ENCODE results near the gene WFDC13.
"Not testable (repeated sequence)": the region's sequence is repeated elsewhere in the genome, so short reads cannot be mapped to it uniquely, and the experiment has no call there.

Gene WFDC13, protein sequence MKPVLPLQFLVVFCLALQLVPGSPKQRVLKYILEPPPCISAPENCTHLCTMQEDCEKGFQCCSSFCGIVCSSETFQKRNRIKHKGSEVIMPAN

DNA sequence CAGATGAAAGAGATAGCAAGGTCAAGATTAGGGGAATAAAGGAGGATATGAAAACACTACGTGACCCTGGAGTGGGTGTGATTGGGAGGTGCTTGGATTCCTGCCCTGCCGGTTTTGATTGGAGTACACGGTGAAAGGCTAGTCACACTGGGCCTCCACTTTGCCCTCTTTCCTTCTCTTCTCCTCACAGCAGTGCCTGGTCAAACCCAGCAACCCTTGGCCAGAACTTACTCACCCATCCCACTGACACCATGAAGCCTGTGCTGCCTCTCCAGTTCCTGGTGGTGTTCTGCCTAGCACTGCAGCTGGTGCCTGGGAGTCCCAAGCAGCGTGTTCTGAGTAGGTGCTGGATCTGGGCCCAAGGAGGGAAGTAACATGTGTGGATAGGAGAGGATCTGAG is at the start of gene WFDC13:
TSS of gene WFDC13 (plus strand) at position 166 of the 400 bp plus-strand sequence. CDS start at position 252, 86 bp downstream.
- in situ Hi-C loops (cut with MboI; ENCODE audit: low sequenced_read_pairs), result no loop called here

DNA sequence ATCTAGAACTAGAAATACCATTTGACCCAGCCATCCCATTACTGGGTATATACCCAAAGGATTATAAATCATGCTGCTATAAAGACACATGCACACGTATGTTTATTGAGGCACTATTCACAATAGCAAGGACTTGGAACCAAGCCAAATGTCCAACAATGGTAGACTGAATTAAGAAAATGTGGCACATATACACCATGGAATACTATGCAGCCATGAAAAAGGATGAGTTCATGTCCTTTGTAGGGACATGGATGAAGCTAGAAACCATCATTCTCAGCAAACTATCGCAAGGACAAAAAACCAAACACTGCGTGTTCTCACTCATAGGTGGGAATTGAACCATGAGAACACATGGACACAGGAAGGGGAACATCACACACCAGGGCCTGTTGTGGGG is 44.8 kb upstream of the WFDC13 start:
- in situ Hi-C loops (cut with MboI; ENCODE audit: low sequenced_read_pairs), result not testable (repeated sequence)

DNA sequence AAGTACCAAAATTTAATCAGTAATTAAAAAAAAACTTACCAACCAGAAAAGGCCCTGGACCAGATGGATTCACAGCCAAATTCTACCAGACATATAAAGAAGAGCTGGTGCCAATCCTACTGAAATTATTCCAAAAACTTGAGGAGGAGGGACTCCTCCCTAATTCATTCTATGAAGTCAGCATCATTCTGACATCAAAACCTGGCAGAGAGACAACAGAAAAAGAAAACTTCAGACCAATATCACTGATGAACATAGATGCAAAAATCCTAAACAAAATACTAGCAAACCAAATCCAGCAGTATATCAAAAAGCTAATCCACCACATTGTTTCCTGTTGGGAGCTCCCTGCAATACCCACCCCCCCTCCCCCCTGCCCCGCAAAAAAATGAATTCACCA is 31.7 kb upstream of the WFDC13 start, which contains the start of gene WFDC11:
TSS of gene WFDC11 (minus strand) at position 101 of the 400 bp plus-strand sequence. CDS start 19,639 bp downstream, outside the sequence.
- in situ Hi-C loops (cut with MboI; ENCODE audit: low sequenced_read_pairs), result no loop called here

DNA sequence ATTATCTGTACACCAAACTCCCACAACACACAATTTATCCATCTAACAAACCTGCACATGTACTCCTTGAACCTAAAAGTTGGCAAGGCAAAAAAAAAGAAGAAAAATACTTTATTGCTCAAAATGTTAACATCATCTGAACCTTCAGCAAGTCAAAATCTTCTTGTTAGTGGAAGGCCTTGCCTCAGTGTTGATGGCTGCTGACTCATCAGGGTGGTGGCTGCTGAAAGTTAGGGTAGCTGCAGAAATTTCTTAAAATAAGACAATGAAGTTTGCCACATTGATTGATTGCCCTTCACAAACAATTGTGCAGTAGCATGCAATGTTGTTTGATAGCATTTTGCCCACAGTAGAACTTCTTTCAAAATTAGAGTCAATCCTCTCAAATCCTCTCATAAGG is 29.1 kb upstream of the WFDC13 start:
- in situ Hi-C loops (cut with MboI; ENCODE audit: low sequenced_read_pairs), result no loop called here

DNA sequence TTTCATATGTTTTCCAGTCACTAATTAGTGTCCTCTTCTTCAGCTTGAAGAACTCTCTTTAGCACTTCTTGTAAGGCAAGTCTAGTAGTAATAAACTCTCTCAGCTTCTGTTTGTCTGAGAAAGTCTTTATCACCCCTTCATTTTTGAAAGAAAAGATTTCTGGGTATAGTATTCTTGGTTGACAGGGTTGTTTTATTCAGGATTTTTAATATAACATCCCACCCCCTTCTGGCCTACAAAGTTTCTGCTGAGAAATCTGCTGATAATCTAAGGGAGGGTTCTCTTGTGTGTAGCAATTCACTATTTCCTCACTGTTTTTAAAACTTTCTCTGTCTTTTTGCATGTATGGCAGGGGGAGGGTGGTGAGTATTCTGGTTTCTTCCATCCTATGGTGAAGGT is 22.2 kb upstream of the WFDC13 start:
- in situ Hi-C loops (cut with MboI; ENCODE audit: low sequenced_read_pairs), result no loop called here

DNA sequence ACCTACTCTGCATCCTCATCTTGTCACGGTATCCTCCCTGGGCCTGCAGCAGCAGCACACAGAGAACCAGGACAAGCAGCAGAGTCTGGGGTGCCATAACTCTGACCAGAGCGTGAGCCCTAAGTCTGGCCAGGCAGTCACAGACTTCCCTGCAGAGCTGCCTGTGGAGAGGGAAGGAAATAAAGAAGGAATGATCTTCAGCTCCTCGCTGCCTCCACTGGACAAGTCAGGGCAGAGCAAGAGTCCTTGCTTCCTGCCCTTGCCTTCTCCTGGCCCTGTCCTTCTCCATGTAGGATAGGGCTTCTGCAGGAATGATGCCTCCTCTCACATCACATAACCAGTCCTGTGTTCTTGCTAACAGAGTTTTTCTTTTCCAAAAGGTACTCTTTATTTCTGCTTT is 15.9 kb upstream of the WFDC13 start:
- in situ Hi-C loops (cut with MboI; ENCODE audit: low sequenced_read_pairs), result no loop called here

DNA sequence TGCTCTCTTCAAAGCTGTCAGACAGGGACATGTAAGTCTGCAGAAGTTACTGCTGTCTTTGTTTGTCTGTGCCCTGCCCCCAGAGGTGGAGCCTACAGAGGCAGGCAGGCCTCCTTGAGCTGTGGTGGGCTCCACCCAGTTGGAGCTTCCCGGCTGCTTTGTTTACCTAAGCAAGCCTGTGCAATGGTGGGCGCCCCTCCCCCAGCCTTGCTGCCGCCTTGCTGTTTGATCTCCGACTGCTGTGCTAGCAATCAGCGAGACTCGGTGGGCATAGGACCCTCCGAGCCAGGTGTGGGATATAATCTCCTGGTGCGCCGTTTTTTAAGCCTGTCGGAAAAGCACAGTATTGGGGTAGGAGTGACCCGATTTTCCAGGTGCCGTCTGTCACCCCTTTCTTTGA is 8.5 kb upstream of the WFDC13 start:
- in situ Hi-C loops (cut with MboI; ENCODE audit: low sequenced_read_pairs), result not testable (repeated sequence)

DNA sequence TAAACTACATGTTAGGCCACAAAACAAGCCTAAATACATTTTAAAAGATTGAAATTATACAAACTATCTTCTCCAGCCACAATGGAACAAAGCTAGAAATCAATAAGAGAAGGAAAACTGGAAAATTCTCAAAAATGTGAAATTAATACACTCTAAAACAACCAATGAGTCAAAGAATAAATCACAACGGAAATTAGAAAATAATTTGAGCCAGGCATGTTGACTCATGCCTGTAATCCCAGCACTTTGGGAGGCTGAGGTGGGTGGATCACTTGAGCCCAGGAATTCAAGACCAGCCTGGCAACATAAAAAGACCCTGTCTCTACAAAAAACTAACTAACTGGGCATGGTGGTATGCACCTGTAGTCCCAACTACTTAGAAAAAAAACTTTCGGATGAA is 6.3 kb upstream of the WFDC13 start:
- in situ Hi-C loops (cut with MboI; ENCODE audit: low sequenced_read_pairs), result no loop called here

DNA sequence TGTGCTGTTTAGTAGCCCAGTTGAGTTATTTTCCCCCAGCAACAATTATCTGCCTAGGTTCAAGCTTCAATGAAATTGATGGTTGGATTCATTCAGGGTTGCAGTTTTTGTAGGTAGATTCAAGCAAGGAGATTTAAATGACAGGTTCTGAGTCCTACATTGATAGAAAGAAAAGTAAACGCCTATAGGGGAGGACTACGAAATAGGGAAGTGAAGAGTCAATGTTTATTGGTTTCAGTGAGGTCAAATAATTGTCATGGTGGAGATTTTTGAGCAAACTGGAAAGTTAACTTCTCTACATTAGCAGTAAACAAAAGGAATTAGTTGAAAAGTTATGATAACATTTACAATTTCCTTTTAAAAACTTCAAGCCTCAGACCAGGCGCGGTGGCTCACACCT is 734 bp upstream of the WFDC13 start:
- in situ Hi-C loops (cut with MboI; ENCODE audit: low sequenced_read_pairs), result no loop called here

DNA sequence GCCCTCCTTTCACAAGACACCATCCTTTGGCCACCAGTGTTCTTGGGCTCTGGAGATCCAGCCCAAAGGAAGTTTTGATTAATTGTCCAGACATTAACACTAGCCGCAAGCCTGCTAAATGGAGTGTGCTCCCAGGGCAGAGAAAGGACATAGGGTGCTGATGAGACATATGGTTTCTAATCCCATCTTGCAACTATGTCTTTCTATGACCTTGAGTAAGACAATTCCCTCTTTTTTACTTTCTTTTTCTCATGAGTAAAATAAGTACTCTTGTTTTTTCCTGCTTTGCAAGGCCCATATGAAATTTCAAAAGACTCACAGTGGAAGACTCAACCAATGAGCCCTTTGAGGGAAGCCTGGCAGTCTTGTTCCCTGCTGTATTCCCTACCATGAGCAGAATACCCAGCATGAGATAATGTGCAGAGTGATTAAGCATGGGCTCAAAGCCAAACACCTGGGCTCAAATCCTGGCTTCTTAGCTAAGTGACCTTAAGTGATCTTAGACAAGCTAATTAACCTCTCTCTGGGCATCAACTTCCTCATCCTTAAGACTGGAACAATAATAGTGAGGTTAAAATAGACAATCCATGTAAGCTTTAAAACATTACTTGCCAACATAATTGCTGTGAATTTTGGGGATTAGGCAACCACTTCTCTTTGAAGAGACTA is 3.3 kb downstream of the WFDC13 start, which contains the start of gene WFDC10B:
TSS of gene WFDC10B (minus strand) at position 51 of the 669 bp plus-strand sequence. CDS start 19,027 bp downstream, outside the sequence.
- in situ Hi-C loops (cut with MboI; ENCODE audit: low sequenced_read_pairs), result no loop called here

DNA sequence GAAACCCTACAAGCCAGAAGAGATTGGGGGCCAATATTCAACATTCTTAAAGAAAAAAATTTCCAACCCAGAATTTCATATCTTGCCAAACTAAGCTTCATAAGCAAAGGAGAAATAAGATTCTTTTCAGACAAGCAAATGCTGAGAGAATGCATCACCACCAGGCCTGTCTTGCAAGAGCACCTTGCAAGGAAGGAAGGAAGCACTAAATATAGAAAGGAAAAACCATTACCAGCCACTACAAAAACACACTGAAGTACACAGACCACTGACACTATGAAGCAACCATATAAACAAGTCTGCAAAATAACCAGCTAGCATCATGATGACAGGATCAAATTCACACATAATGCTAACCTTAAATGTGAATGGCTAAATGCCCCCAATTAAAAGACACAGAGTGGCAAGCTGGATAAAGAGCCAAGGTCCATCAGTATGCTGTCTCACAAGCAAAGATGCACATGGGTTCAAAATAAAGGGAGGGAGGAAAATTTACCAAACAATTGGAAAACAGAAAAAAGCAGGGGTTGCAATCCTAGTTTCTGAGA is 14.4 kb downstream of the WFDC13 start:
- in situ Hi-C loops (cut with MboI; ENCODE audit: low sequenced_read_pairs), result not testable (repeated sequence)

DNA sequence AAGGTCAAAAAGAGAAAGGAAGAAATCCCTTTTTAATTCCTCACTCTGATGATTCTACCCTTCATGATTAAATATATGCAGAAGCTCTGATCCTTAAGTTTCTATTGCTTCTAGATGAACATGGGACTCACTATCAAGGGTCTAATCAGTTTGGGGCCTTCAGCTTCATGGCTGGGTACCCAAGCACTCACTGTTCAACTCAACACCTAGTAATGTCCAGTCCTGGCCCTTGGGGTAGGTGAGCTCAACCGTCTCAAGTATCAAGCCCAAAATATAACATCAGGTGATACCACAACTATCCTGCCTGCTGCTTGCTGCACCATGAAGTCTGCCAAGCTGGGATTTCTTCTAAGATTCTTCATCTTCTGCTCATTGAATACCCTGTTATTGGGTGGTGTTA is 20.2 kb downstream of the WFDC13 start, which contains the start of gene SPINT4:
TSS of gene SPINT4 (plus strand) at position 301 of the 400 bp plus-strand sequence. CDS start at position 322, 21 bp downstream.
- in situ Hi-C loops (cut with MboI; ENCODE audit: low sequenced_read_pairs), result no loop called here

DNA sequence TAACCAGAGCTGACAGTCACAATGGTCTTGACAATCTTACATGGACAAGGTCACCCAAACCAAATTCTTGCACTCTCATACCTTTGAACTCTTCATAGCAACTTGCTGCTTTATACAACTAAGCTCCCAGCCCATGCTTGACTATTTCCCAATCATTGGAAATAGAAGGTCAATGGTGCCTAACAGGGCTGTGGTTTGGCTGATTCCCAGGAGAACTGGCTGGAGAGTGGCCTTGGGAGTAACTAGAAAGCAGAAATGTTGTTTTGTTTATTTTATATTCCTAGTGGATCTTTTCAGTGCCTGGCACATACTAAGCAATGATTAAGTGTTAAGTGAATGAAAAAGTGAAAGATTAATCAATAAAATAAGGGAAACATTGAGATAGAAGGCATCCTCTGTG is 23.3 kb downstream of the WFDC13 start:
- in situ Hi-C loops (cut with MboI; ENCODE audit: low sequenced_read_pairs), result no loop called here

DNA sequence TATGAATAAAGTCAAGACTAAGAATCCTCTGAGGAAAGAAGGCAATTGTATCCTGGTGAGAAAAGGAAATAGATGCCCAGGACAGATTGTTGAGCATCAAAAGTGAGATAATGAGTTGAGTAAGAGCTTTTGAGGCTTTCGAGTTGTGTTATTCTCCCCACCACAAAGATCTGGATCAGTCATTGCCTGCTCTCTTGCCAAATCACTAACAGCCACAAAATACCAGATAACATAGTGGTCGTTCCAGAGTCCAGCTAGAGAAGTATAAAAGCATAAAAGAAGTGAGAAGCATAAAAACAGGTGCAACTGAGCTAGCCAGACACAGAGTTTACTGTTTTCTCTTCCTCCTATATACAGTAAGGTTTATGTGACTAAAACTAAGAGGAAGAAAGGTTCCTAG is 25.2 kb downstream of the WFDC13 start:
- in situ Hi-C loops (cut with MboI; ENCODE audit: low sequenced_read_pairs), result no loop called here

DNA sequence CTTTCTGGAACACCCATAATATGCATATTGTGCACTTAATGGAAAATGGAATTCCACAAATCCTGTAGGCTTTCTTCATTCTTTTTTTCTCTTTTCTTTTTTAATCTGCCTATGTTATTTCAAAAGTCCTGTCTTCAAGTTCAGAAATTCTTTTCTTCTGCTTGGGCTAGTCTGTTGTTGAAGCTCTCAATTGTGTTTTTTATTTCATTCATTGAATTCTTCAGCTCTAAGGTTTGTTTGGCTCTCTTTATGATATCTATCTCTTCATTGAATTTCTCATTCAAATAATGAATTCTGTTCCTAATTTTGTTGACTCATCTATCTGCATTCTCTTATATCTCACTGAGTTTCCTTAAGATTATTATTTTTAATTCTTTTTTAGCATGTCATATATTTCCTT is 30.4 kb downstream of the WFDC13 start:
- in situ Hi-C loops (cut with MboI; ENCODE audit: low sequenced_read_pairs), result no loop called here

DNA sequence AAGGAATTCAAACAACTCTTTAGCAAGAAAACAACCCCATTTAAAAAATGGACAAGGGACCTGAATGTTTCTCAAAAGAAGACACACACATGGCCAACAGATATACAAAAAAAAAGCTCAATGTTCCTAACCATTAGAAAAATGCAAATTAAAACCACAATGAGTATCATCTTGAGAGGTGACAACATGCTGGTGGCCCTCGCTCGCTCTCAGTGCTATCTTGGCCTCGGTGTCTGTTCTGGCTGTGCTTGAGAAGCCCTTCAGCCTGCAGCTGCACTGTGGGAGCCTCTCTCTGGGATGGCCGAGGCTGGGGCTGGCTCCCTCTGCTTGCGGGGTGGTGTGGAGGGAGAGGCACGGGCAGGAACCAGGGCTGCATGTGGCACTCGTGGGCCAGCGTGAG is 33.7 kb downstream of the WFDC13 start:
- in situ Hi-C loops (cut with MboI; ENCODE audit: low sequenced_read_pairs), result no loop called here

DNA sequence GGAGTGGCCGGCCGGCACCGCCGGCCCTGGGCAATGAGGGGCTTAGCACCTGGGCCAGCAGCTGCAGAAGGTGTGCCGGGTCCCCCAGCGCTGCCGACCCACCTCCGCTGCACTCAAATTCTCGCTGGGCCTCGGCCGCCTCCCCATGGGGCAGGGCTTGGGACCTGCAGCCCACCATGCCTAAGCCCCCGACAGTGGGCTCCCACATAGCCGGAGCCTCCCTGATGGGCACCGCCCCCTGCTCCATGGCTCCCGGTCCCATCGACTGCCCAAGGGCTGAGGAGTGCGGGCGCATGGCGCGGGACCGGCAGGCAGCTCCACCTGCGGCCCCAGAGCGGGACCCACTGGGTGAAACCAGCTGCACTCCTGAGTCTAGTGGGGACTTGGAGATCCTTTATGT is 34.1 kb downstream of the WFDC13 start:
- in situ Hi-C loops (cut with MboI; ENCODE audit: low sequenced_read_pairs), result no loop called here

DNA sequence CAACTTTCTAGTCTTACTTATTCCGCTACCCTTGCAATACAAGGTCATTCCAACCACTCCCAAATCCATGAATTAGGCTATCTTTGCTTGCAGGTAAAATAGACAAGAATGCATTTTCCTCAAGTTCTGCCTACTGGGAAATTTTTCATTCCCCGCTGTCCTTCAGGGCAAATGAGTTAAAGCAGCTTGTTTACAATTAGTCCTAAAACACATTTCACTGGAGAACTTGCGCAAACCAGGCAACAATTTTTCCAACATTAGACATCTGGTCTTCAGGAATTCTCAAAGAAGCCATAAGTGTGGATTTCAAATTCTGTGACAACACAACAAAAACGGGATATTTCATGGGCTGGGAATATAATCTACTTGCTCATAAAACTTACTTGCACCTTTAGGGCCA is 40.8 kb downstream of the WFDC13 start:
- in situ Hi-C loops (cut with MboI; ENCODE audit: low sequenced_read_pairs), result no loop called here

DNA sequence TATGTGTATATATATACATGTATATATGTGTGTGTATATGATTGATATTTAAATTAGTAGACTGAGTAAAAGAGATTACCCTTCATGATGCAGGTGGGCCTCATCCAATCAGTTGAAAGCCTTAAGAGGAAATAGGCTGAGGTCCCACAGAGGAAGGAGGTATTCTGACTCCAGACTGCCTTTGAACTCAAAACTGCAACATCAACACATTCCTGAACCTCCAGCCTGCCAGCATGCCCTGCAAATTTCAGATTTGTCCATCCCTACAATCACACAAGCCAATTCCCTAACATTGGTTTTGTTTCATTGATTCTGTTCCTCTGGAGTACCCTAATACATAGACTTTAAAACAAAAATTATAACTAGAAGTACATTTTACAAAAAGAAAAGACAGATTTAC is 43.2 kb downstream of the WFDC13 start:
- in situ Hi-C loops (cut with MboI; ENCODE audit: low sequenced_read_pairs), result no loop called here

DNA sequence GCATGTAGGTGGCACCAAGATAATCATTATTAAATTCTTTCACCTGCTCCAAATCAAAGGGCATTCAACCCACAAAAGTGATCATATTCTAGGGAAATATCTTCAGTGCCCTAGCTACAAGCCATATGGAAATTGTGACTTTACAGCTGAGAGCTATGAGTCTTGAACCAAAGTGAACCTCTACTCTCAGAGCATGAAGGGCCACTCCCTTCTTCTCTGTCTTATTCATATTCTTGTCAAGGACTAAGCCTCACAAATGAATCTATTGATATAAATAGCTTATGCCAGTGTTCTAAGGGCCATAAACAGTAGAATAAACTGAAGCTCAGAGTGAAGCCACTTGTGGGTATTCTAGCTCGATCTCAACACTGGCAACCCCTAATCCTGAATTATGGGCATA is 49.9 kb downstream of the WFDC13 start:
- in situ Hi-C loops (cut with MboI; ENCODE audit: low sequenced_read_pairs), result loop anchor here (25.0 kb wide), 1 partner anchor 164 kb away; the partner anchor contains the start of gene WFDC8

DNA sequence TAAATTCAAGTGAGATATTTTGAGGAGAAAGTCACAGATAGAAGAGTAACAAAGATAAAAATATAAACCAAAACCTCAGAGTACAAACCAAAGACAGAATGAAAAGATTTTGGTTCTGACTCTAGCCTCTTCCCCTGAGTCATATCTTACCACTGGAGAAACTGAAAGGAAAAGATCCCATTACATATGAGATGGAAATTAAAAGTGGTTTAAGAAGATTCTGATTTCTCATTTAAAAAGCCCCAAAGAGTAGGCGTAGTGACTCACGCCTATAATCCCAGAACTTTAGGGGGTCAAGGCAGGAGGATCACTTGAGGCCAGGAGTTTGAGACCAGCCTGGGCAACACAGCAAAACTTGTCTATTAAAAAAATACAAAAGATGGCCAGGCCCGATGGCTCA is 50.9 kb downstream of the WFDC13 start:
- in situ Hi-C loops (cut with MboI; ENCODE audit: low sequenced_read_pairs), result loop anchor here (25.0 kb wide), 1 partner anchor 165 kb away; the partner anchor contains the start of gene WFDC8

DNA sequence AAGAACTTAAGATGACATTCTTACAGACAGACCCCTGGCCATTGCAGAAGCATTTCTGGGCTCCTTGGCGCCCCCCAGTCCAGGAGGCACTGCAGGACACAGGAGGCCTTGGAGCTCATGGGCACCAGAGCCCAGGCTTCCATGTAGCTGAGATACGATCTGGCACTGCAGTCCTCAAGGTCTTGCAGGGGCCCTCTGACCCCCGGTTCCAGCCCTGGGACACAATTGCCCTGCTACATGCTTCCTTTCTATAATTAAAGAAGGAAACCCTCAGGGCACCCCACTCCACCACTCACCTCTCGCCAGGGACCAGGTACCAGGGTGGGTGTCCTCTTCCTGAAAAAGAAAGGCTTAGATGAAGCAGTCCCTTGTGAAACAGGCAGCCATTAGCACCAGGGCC is 56.3 kb downstream of the WFDC13 start:
- in situ Hi-C loops (cut with MboI; ENCODE audit: low sequenced_read_pairs), result loop anchor here (25.0 kb wide), 1 partner anchor 171 kb away; the partner anchor contains the start of gene WFDC8

All from HL-60/S4 treated with retinoic acid at 250 ng/mL for 4 days and 3 days (cell line).